Left lung (tissue), 10 donors: ENCODE results near the gene CCDC187. TPM values are rescaled to one million over a fixed set of nuclear protein-coding genes. Genes with fewer than 3 reads are reported as not detected.

ENCODE experiments used
- ATAC-seq: fragments of 200-7000 bp; cut with Tn5 transposase; one replicate; pipeline ENCODE4 v1.9.1; 2020; ENCODE audit warnings: moderate library complexity
- DNase-seq, 4 donors: peaks; one replicate each; pipeline ENCODE4 v3.0.0-alpha.2; 2013 to 2020
- H3K27ac ChIP-seq, 2 donors: fragments of 200-600 bp; sonication (generic) in 1 of 2; one replicate each; pipeline versions ENCODE4 v1.5.0 to v1.8.0; 2020 to 2021
- H3K27me3 ChIP-seq, 2 donors: fragments of 200-600 bp; sonication (generic) in 1 of 2; one replicate each; pipeline versions ENCODE4 v1.5.0 to v1.8.0; 2020 to 2021
- H3K36me3 ChIP-seq, 2 donors: fragments of 200-600 bp; sonication (generic) in 1 of 2; one replicate each; pipeline versions ENCODE4 v1.5.0 to v1.8.0; 2020 to 2021
- H3K4me1 ChIP-seq, 2 donors: fragments of 200-600 bp; one replicate each; pipeline ENCODE4 v1.8.0; 2021
- H3K4me3 ChIP-seq, 2 donors: fragments of 200-600 bp; sonication (generic) in 1 of 2; one replicate each; pipeline versions ENCODE4 v1.5.0 to v1.8.0; 2020 to 2021; ENCODE audit warnings: mild to moderate bottlenecking in 1 of 2
- H3K9me3 ChIP-seq, 2 donors: fragments of 200-600 bp; sonication (generic) in 1 of 2; one replicate each; pipeline versions ENCODE4 v1.5.0 to v1.8.0; 2020 to 2021
- CTCF ChIP-seq, 2 donors: fragments of 200-600 bp; sonication (generic) in 1 of 2; IDR thresholded peaks; one replicate each; pipeline versions ENCODE4 v1.5.0 to v1.8.0; 2021; ENCODE audit warnings: antibody characterized with exemption in 2 of 2
- intact Hi-C, 2 donors: fragments of 100-400 bp; cut with DNase I; formaldehyde crosslinking; loops; one replicate each; pipeline versions ENCODE4 v1.11.2 to v1.14.2; 2022
- polyA plus RNA-seq, 6 donors: library from polyadenylated mRNA; unstranded; fragments of 120-200 nt; gene quantifications; one replicate each; pipeline ENCODE4 v1.2.1, GENCODE V29; 2013; ENCODE audit not compliant: insufficient read length in 6 of 6
- total RNA-seq, 2 donors: library from RNA; stranded (reverse); fragmentation: NEBNext Ultra II Directional; extraction: Animal tissue kit (Norgen Biotek cat#: 25700); gene quantifications; one replicate each; pipeline ENCODE4 v1.2.1, GENCODE V29; 2021
- donor health status: DM: no; HTN: yes; CAD: no.
- donor health status: DM: no; HTN: no; CAD: no.

CCDC187 gene
- total and polyA plus RNA-seq, 8 donors = 0.47 to 3.0 (median 1.9) TPM

- H3K36me3 ChIP-seq = no peaks in the 10 kb centered on the region
- H3K27ac ChIP-seq = no peak overlapping the region
- H3K4me3 ChIP-seq = no peak overlapping the region
- ATAC-seq = no peak
- peaks cover 3 to 7% of the 10 kb centered on the region in 2 donors for H3K4me1 ChIP-seq
- H3K9me3 ChIP-seq = no peaks in the 10 kb centered on the region
- peak in 1 of 4 donors; percentile 60 for DNase-seq
- no peak for TF ChIP-seq CTCF (IDR thresholded peaks at IDR 0.05)
- intact Hi-C loops = no loop called here
- H3K27me3 ChIP-seq = peaks cover 0 to 90% of the 10 kb centered on the region in 2 donors
These were observed 17.4 kb downstream of the CCDC187 start for GRCh38 chr9:136286359-136286986.

GRCh38 chr9:136285501-136286358 is 18.2 kb downstream of the CCDC187 start:
- intact Hi-C loops = no loop called here
- peak in 1 of 4 donors; percentile 63 for DNase-seq
- H3K4me3 ChIP-seq = no peak overlapping the region

GRCh38 chr9:136284951-136285350 is 18.9 kb downstream of the CCDC187 start:
- Histone ChIP-seq H3K4me3 (no peak overlapping the region), H3K27me3 (peaks cover 0 to 77% of the 10 kb centered on the region in 2 donors), H3K9me3 (no peaks in the 10 kb centered on the region), H3K27ac (no peak overlapping the region), H3K36me3 (no peaks in the 10 kb centered on the region), H3K4me1 (peaks cover 3 to 7% of the 10 kb centered on the region in 2 donors)
- intact Hi-C loops = no loop called here
- ATAC-seq (no peak), DNase-seq (peak in 1 of 4 donors; percentile 69)
- no peak for TF ChIP-seq CTCF (IDR thresholded peaks at IDR 0.05)

More at GRCh38 chr9:136285501-136286358, 18.2 kb downstream of the CCDC187 start:
- Histone ChIP-seq H3K36me3 (no peaks in the 10 kb centered on the region), H3K27ac (no peak overlapping the region), H3K27me3 (peaks cover 0 to 83% of the 10 kb centered on the region in 2 donors), H3K9me3 (no peaks in the 10 kb centered on the region), H3K4me1 (peaks cover 3 to 7% of the 10 kb centered on the region in 2 donors)
- no peak for TF ChIP-seq CTCF (IDR thresholded peaks at IDR 0.05)
- ATAC-seq = no peak

- intact Hi-C loops = no loop called here
- Histone ChIP-seq H3K9me3 (no peaks in the 10 kb centered on the region), H3K27me3 (peaks cover 0 to 71% of the 10 kb centered on the region in 2 donors), H3K4me3 (no peak overlapping the region), H3K27ac (no peak overlapping the region), H3K4me1 (peaks cover 3 to 7% of the 10 kb centered on the region in 2 donors), H3K36me3 (no peaks in the 10 kb centered on the region)
- no peak for TF ChIP-seq CTCF (IDR thresholded peaks at IDR 0.05)
- DNase-seq (peak in 1 of 4 donors; percentile 70), ATAC-seq (no peak)
These were observed 19.6 kb downstream of the CCDC187 start for GRCh38 chr9:136284311-136284710.
